HepG2 (cell line): Measurements from ENCODE around the gene ADAM22. TPM values are rescaled to one million over a fixed set of nuclear protein-coding genes. Genes with fewer than 3 reads are reported as not detected.

ENCODE experiments used
- CAMTA2 ChIP-seq: sonication (generic); formaldehyde crosslinking; IDR thresholded peaks from 2 replicates; pipeline ENCODE4 v1.4.0; 2020; ENCODE audit warnings: mild to moderate bottlenecking, missing genetic modification reagents, borderline replicate concordance
- CREM ChIP-seq, 2 experiments: sonication (generic) in 1 of 2; formaldehyde crosslinking in 1 of 2; IDR thresholded peaks; 2 replicates each; pipeline versions ENCODE4 v1.4.0 to v1.6.1; 2016 to 2020; ENCODE audit warnings: antibody characterized with exemption in 1 of 2, mild to moderate bottlenecking in 1 of 2, missing genetic modification reagents in 1 of 2
- GZF1 ChIP-seq: sonication (generic); formaldehyde crosslinking; IDR thresholded peaks from 2 replicates; pipeline ENCODE4 v1.5.1; 2020; ENCODE audit warnings: mild to moderate bottlenecking, missing genetic modification reagents
- HOXA3 ChIP-seq: sonication (generic); formaldehyde crosslinking; IDR thresholded peaks from 2 replicates; pipeline ENCODE4 v1.5.0; 2020; ENCODE audit warnings: missing genetic modification reagents
- IKZF1 ChIP-seq: fragments of 450-650 bp; IDR thresholded peaks from 2 replicates; pipeline ENCODE4 v1.7.1; 2016
- KAT8 ChIP-seq: IDR thresholded peaks from 2 replicates; pipeline ENCODE4 v1.6.1; 2016; ENCODE audit warnings: missing genetic modification reagents, missing compliant biosample characterization
- KLF15 ChIP-seq: sonication (generic); formaldehyde crosslinking; IDR thresholded peaks from 2 replicates; pipeline ENCODE4 v1.8.1; 2023; ENCODE audit warnings: borderline replicate concordance, mild to moderate bottlenecking, inconsistent platforms, missing genetic modification reagents, mixed read lengths
- KMT2A ChIP-seq: sonication (generic); formaldehyde crosslinking; IDR thresholded peaks from 2 replicates; pipeline ENCODE4 v1.4.0; 2020; ENCODE audit warnings: missing genetic modification reagents
- STAT5B ChIP-seq: sonication (generic); formaldehyde crosslinking; IDR thresholded peaks from 2 replicates; pipeline ENCODE4 v1.4.0; 2020; ENCODE audit warnings: missing genetic modification reagents
- TEAD2 ChIP-seq: sonication (generic); formaldehyde crosslinking; IDR thresholded peaks from 2 replicates; pipeline ENCODE4 v1.9.0; 2021; ENCODE audit warnings: missing genetic modification reagents
- ZFY ChIP-seq: sonication (generic); formaldehyde crosslinking; IDR thresholded peaks from 2 replicates; pipeline ENCODE4 v1.4.0; 2020; ENCODE audit warnings: missing genetic modification reagents
- ZNF878 ChIP-seq: sonication (generic); formaldehyde crosslinking; IDR thresholded peaks from 2 replicates; pipeline ENCODE4 v1.8.1; 2023; ENCODE audit warnings: mild to moderate bottlenecking, missing genetic modification reagents, moderate library complexity
- ZNF883 ChIP-seq: sonication (generic); formaldehyde crosslinking; IDR thresholded peaks from 2 replicates; pipeline ENCODE4 v1.5.1; 2020; ENCODE audit warnings: mild to moderate bottlenecking, missing genetic modification reagents; ENCODE audit errors: not compliant biosample characterization
- ZSCAN20 ChIP-seq: sonication (generic); formaldehyde crosslinking; IDR thresholded peaks from 2 replicates; pipeline ENCODE4 v1.4.0; 2020; ENCODE audit warnings: missing genetic modification reagents, mild to moderate bottlenecking, borderline replicate concordance
- polyA plus RNA-seq, 8 experiments: library from polyadenylated mRNA; depleted of rRNA in 3 of 8; stranded (reverse) in 7 of 8; unstranded in 1 of 8; fragments of >200 nt; fragmentation: Illumina TruSeq in 4 of 8; extraction: Trizol in 4 of 8; gene quantifications; 2 replicates each; pipeline versions ENCODE4 v1.2.1 to v1.2.3, GENCODE V29; 2011 to 2016; ENCODE audit warnings: low read depth in 4 of 8, missing spikeins in 1 of 8, mixed read lengths in 1 of 8; ENCODE audit not compliant: insufficient read depth in 1 of 8
- total RNA-seq, 5 experiments: library from RNA; depleted of rRNA; stranded (reverse); fragments of >200 nt; fragmentation: Illumina TruSeq; extraction: Trizol; gene quantifications; 2 replicates each; pipeline ENCODE4 v1.2.3, GENCODE V29; 2016; ENCODE audit warnings: low read depth in 1 of 5
- TF ChIP-seq, protein P1 (sequence below): sonication (generic); formaldehyde crosslinking; IDR thresholded peaks from 2 replicates; pipeline ENCODE4 v1.5.0; 2020; ENCODE audit warnings: mild to moderate bottlenecking, missing genetic modification reagents, moderate library complexity
- TF ChIP-seq, protein P2 (sequence below): sonication (generic); formaldehyde crosslinking; IDR thresholded peaks from 2 replicates; pipeline ENCODE4 v1.4.0; 2020; ENCODE audit warnings: mild to moderate bottlenecking, missing genetic modification reagents
- TF ChIP-seq, protein P3 (sequence below): sonication (generic); formaldehyde crosslinking; IDR thresholded peaks from 2 replicates; pipeline ENCODE4 v1.9.0; 2021; ENCODE audit warnings: missing genetic modification reagents, mild to moderate bottlenecking, borderline replicate concordance
- TF ChIP-seq, protein P4 (sequence below): sonication (generic); formaldehyde crosslinking; IDR thresholded peaks from 2 replicates; pipeline ENCODE4 v1.4.0; 2020; ENCODE audit warnings: missing genetic modification reagents
- TF ChIP-seq, protein P5 (sequence below): sonication (generic); formaldehyde crosslinking; IDR thresholded peaks from 2 replicates; pipeline ENCODE4 v1.4.0; 2020; ENCODE audit warnings: missing genetic modification reagents, borderline replicate concordance

Gene ADAM22
- total and polyA plus RNA-seq, 2 of the 13 experiments (the other 11 are each of a cell fraction or from before 2014, with no cell fraction given), result 1.9 to 6.7 TPM

DNA sequence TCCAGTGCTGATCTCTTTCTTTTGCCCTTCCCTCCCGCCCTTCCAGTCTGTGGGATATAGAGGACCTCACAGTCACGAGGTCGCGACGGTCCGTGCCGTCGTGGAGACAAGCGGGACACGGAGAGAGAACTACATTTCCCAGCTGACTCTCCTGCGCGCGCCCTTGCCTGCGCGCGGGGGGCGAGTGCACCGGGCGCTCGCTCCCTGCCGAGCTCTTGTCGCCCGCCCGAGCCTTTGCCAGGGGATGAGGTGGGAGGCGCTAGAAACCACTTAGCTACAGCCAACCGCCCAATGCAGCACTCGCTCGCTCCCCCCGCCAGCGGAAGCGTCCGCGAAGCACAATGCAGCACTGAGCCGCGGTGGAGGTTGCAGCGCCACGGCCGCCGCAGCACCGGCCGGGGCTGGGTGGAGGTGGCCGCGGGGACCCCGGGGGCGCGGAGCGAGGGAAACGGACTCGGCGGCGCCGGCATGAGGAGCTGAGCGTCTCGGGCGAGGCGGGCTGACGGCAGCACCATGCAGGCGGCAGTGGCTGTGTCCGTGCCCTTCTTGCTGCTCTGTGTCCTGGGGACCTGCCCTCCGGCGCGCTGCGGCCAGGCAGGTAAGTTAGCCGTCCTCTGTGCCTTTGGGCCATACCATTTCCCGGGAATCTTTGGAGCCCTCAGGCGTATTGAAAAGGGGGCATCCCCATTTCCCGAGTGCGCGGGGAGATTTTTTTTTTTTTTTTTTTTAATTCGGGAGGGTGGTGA, at the start of gene ADAM22 (continued):
- TF ChIP-seq, protein P1, sequence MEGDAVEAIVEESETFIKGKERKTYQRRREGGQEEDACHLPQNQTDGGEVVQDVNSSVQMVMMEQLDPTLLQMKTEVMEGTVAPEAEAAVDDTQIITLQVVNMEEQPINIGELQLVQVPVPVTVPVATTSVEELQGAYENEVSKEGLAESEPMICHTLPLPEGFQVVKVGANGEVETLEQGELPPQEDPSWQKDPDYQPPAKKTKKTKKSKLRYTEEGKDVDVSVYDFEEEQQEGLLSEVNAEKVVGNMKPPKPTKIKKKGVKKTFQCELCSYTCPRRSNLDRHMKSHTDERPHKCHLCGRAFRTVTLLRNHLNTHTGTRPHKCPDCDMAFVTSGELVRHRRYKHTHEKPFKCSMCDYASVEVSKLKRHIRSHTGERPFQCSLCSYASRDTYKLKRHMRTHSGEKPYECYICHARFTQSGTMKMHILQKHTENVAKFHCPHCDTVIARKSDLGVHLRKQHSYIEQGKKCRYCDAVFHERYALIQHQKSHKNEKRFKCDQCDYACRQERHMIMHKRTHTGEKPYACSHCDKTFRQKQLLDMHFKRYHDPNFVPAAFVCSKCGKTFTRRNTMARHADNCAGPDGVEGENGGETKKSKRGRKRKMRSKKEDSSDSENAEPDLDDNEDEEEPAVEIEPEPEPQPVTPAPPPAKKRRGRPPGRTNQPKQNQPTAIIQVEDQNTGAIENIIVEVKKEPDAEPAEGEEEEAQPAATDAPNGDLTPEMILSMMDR (CRISPR knock-in tag), result peak; percentile 72
- peak; percentile 73 for TF ChIP-seq ZFY (CRISPR knock-in tag)
- 0 out of 2 replicates have a peak, but pooled peaks have one; percentile 36 for TF ChIP-seq CAMTA2
- no peak for TF ChIP-seq ZSCAN20 (CRISPR knock-in tag)
- TF ChIP-seq, protein P2, sequence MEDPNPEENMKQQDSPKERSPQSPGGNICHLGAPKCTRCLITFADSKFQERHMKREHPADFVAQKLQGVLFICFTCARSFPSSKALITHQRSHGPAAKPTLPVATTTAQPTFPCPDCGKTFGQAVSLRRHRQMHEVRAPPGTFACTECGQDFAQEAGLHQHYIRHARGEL (CRISPR knock-in tag), result no peak
- TF ChIP-seq ZNF878 (CRISPR knock-in tag), result no peak
- peak; percentile 65 for TF ChIP-seq ZNF883 (CRISPR knock-in tag)
- TF ChIP-seq, protein P3, sequence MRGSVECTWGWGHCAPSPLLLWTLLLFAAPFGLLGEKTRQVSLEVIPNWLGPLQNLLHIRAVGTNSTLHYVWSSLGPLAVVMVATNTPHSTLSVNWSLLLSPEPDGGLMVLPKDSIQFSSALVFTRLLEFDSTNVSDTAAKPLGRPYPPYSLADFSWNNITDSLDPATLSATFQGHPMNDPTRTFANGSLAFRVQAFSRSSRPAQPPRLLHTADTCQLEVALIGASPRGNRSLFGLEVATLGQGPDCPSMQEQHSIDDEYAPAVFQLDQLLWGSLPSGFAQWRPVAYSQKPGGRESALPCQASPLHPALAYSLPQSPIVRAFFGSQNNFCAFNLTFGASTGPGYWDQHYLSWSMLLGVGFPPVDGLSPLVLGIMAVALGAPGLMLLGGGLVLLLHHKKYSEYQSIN, result no peak
- 0 out of 2 replicates have a peak, but pooled peaks have one; percentile 5 for TF ChIP-seq TEAD2 (CRISPR knock-in tag)
- no peak for TF ChIP-seq IKZF1
- peak; percentile 65 for TF ChIP-seq KAT8 (CRISPR knock-in tag)
- TF ChIP-seq, protein P4, sequence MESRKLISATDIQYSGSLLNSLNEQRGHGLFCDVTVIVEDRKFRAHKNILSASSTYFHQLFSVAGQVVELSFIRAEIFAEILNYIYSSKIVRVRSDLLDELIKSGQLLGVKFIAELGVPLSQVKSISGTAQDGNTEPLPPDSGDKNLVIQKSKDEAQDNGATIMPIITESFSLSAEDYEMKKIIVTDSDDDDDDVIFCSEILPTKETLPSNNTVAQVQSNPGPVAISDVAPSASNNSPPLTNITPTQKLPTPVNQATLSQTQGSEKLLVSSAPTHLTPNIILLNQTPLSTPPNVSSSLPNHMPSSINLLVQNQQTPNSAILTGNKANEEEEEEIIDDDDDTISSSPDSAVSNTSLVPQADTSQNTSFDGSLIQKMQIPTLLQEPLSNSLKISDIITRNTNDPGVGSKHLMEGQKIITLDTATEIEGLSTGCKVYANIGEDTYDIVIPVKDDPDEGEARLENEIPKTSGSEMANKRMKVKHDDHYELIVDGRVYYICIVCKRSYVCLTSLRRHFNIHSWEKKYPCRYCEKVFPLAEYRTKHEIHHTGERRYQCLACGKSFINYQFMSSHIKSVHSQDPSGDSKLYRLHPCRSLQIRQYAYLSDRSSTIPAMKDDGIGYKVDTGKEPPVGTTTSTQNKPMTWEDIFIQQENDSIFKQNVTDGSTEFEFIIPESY (CRISPR knock-in tag), result no peak
- peak; percentile 87; the same call in 1 of the 2 replicates for TF ChIP-seq KMT2A (CRISPR knock-in tag)
- 0 out of 2 replicates have a peak, but pooled peaks have one; percentile 59 for TF ChIP-seq KLF15
- TF ChIP-seq CREM (IDR thresholded peaks at IDR 0.05), result no peak
- TF ChIP-seq CREM (CRISPR knock-in tag; IDR thresholded peaks at IDR 0.05), result no peak
- 0 out of 2 replicates have a peak, but pooled peaks have one; percentile 29 for TF ChIP-seq GZF1 (CRISPR knock-in tag)
- TF ChIP-seq, protein P5, sequence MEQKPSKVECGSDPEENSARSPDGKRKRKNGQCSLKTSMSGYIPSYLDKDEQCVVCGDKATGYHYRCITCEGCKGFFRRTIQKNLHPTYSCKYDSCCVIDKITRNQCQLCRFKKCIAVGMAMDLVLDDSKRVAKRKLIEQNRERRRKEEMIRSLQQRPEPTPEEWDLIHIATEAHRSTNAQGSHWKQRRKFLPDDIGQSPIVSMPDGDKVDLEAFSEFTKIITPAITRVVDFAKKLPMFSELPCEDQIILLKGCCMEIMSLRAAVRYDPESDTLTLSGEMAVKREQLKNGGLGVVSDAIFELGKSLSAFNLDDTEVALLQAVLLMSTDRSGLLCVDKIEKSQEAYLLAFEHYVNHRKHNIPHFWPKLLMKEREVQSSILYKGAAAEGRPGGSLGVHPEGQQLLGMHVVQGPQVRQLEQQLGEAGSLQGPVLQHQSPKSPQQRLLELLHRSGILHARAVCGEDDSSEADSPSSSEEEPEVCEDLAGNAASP, result no peak
- peak; percentile 45 for TF ChIP-seq HOXA3 (CRISPR knock-in tag)
- TF ChIP-seq STAT5B, result 0 out of 2 replicates have a peak, but pooled peaks have one; percentile 42
